ENCODE results near the gene LRP8.

LRP8 gene

GRCh38 chr1:53321776-53322602 lies 5.9 kb downstream of the LRP8 start:
- TF ChIP-seq, protein P1, sequence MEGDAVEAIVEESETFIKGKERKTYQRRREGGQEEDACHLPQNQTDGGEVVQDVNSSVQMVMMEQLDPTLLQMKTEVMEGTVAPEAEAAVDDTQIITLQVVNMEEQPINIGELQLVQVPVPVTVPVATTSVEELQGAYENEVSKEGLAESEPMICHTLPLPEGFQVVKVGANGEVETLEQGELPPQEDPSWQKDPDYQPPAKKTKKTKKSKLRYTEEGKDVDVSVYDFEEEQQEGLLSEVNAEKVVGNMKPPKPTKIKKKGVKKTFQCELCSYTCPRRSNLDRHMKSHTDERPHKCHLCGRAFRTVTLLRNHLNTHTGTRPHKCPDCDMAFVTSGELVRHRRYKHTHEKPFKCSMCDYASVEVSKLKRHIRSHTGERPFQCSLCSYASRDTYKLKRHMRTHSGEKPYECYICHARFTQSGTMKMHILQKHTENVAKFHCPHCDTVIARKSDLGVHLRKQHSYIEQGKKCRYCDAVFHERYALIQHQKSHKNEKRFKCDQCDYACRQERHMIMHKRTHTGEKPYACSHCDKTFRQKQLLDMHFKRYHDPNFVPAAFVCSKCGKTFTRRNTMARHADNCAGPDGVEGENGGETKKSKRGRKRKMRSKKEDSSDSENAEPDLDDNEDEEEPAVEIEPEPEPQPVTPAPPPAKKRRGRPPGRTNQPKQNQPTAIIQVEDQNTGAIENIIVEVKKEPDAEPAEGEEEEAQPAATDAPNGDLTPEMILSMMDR (IDR thresholded peaks at IDR 0.05; ENCODE audit: insufficient read depth, low read length, poor library complexity, severe bottlenecking) = no peak
- no peak overlapping the region for H3K4me3 ChIP-seq (replicated peaks; ENCODE audit: low read depth, low read length)
- no peak for DNase-seq (ENCODE audit: extremely low read depth, insufficient read length)
- no peaks in the 10 kb centered on the region for H3K27me3 ChIP-seq (replicated peaks; ENCODE audit: control insufficient read depth, insufficient read depth, low read length)
- H3K36me3 ChIP-seq (ENCODE audit: control insufficient read depth, insufficient read depth, low read length) = peaks cover 33% of the 10 kb centered on the region

GRCh38 chr1:53321366-53321765 lies 6.5 kb downstream of the LRP8 start:
- no peaks in the 10 kb centered on the region for H3K27me3 ChIP-seq (replicated peaks; ENCODE audit: control insufficient read depth, insufficient read depth, low read length)
- H3K4me3 ChIP-seq (replicated peaks; ENCODE audit: low read depth, low read length) = no peak overlapping the region
- TF ChIP-seq, protein P1 (IDR thresholded peaks at IDR 0.05; ENCODE audit: insufficient read depth, low read length, poor library complexity, severe bottlenecking) = peak; percentile 44
- DNase-seq (ENCODE audit: extremely low read depth, insufficient read length) = no peak
- peaks cover 33% of the 10 kb centered on the region for H3K36me3 ChIP-seq (ENCODE audit: control insufficient read depth, insufficient read depth, low read length)

DNA sequence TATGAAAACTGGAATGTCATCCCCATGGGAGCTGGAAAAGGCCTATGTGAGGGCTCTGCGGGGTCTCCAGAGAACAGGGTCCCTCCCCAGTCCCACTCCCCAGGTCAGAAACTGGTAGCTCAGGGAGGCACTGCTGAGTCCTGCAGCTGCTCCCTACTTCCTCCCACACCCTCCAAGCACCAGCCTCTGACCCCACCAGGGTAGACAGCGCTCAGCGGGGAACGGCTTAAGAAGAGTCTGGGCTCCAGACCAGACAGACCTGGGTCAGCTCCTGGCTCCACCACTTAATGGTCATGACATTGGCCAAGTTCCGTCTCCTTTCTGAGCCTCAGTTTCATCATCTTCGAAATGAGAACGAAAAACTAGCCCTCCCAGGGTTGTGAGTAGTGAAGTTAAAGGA lies 7.2 kb downstream of the LRP8 start:
- peaks cover 34% of the 10 kb centered on the region for H3K36me3 ChIP-seq (ENCODE audit: control insufficient read depth, insufficient read depth, low read length)
- no peak for DNase-seq (ENCODE audit: extremely low read depth, insufficient read length)
- no peaks in the 10 kb centered on the region for H3K27me3 ChIP-seq (replicated peaks; ENCODE audit: control insufficient read depth, insufficient read depth, low read length)
- H3K4me3 ChIP-seq (replicated peaks; ENCODE audit: low read depth, low read length) = no peak overlapping the region
- TF ChIP-seq, protein P1 (IDR thresholded peaks at IDR 0.05; ENCODE audit: insufficient read depth, low read length, poor library complexity, severe bottlenecking) = no peak

DNA sequence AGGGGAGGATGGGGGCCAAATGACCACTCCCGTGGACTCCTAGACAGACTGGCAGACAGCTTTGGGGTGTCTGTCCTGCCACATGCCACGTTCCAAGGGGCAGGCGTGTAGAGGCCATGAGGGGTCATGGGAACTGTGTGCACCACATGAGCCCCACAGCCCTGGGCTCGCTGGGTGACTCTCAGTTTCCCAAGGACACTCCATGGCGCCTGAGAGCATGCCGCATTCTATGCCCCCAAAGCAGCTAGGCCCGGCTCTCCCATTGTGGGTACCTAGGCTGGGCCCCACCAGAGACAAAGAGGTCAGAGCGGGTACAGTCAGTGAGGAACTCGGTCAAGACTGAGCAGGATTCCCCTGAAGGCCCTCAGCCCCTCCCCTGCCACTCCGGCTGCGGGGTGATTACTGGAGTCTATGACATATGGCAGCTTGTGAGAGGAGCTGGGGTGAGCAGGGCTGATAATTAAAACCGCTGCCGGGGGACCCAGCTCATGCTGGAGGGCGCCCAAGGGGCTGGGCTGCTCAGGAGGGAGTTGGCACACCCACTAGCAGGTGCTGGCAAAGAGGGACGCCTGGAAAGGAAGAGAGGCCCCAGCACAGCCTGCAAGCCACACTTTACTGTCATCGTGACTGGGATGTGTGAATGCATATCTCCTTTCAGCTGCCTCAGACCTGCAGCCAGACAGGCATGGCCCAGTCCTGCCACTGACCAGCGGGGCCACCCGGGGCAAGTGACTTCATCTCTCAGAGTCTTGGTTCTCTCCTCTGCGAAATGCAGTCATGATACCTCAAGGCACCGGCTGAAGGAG lies 8.4 kb downstream of the LRP8 start:
- TF ChIP-seq, protein P1 (IDR thresholded peaks at IDR 0.05; ENCODE audit: insufficient read depth, low read length, poor library complexity, severe bottlenecking) = no peak
- H3K4me3 ChIP-seq (replicated peaks; ENCODE audit: low read depth, low read length) = no peak overlapping the region
- peaks cover 35% of the 10 kb centered on the region for H3K36me3 ChIP-seq (ENCODE audit: control insufficient read depth, insufficient read depth, low read length)
- no peaks in the 10 kb centered on the region for H3K27me3 ChIP-seq (replicated peaks; ENCODE audit: control insufficient read depth, insufficient read depth, low read length)
- no peak for DNase-seq (ENCODE audit: extremely low read depth, insufficient read length)

DNA sequence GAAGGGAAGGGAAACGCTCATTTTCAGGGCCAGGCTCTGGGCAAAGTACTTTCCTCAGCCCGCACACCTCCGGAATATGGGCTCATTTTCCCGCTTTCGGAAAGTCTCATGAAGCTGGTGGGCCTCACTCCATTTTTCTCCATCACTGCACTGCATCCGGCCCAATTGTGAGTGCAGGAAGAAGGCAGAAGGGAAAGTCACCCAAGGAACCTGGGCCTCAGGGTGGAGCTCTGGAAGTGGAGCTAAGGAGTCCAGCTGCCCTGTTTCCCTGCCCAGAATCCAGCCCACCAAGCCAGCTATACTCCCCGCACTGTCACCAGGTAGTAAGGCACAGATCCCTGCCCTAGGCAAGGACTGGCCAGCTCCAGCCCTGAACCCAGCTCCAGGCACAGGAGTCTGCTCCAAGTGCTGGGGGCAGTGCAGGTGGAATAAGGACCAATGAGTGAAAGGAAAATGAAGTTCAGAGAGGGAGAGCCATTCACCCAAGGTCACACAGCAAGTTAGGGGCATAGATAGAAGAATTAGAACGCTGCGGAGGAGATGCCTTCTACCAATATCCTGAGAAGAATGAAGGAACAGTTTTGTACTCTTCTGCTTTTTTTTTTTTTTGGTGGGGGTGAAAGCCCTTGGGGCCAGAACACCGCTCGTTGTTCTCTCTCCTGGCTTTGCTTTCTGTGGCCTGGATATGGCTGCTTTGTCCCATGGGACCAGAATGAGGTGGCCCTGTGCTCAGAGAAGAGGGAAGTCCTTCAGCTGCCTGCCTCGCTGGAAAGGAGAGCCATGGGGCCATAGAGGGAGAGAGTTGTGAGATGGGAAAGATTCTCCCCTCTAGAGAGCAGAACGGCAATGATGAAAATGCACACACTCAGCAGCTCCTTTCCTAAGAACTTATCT lies 10.0 kb downstream of the LRP8 start:
- DNase-seq (ENCODE audit: extremely low read depth, insufficient read length) = no peak
- no peaks in the 10 kb centered on the region for H3K27me3 ChIP-seq (replicated peaks; ENCODE audit: control insufficient read depth, insufficient read depth, low read length)
- no peak overlapping the region for H3K4me3 ChIP-seq (replicated peaks; ENCODE audit: low read depth, low read length)
- TF ChIP-seq, protein P1 (IDR thresholded peaks at IDR 0.05; ENCODE audit: insufficient read depth, low read length, poor library complexity, severe bottlenecking) = no peak
- H3K36me3 ChIP-seq (ENCODE audit: control insufficient read depth, insufficient read depth, low read length) = peaks cover 37% of the 10 kb centered on the region
